Measurements from ENCODE around the gene NRL.

The NRL gene

DNA sequence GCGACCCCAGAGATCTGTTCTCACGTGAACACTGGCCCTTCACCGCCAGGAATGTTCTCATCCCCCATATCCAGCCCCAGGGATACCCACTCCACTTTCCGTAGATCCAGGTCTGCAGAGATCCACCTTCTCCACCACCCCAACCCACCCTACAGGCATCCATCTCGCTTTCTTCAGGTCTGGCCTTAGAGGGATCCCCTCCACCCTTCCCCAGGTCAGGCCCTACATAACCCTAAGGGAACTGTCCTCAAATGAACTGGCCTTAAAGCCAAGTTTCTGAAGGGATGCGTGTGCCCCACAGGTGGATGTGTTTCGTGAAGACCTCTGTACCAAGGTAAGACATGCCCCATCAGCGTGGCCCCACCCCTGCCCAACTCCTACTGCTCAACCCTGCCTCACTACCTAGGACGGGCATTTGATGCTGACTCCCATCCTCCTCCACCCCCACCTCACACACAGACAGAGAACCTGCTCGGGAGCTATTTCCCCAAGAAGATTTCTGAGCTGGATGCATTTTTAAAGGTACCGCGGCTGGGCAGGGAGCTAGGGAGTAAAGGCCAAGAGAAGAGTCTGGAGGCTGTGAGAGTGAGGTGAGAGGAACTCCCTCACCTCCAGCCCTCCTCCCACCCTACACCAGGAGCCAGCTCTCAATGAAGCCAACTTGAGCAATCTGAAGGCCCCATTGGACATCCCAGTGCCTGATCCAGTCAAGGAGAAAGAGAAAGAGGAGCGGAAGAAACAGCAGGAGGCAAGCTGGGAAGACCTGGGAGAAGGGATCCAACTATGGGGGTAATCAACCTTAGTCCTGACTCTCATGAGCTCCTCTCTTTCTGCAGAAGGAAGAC, 22.2 kb upstream of the NRL start:
- no peaks in the 10 kb centered on the region for H3F3A ChIP-seq (ENCODE audit: low read depth)
- H3K9me2 ChIP-seq (replicated peaks; ENCODE audit: low read depth, low read length), result no peaks in the 10 kb centered on the region
- no peaks in the 10 kb centered on the region for H3K27me3 ChIP-seq (ENCODE audit: insufficient read depth, low read length, poor library complexity, severe bottlenecking)
- no peaks in the 10 kb centered on the region for H3K9me3 ChIP-seq (ENCODE audit: insufficient read depth, low read depth, low read length)
- H2AFZ ChIP-seq (ENCODE audit: low read length), result no peak overlapping the region
- TF ChIP-seq EZH2phosphoT487 (IDR thresholded peaks at IDR 0.05; ENCODE audit: borderline replicate concordance), result no peak
- H3K79me2 ChIP-seq (ENCODE audit: insufficient read depth, low read length), result peaks cover 52% of the 10 kb centered on the region
- H3K9ac ChIP-seq (ENCODE audit: low read depth, low read length, poor library complexity, severe bottlenecking), result peak overlapping the region; percentile 96
- H4K20me1 ChIP-seq (ENCODE audit: insufficient read depth, low read length, poor library complexity, severe bottlenecking), result peaks cover 28% of the 10 kb centered on the region
- H3K4me1 ChIP-seq (ENCODE audit: insufficient read depth, low read length, poor library complexity, severe bottlenecking), result peaks cover 48% of the 10 kb centered on the region
- H3K4me2 ChIP-seq (ENCODE audit: low read depth, low read length, poor library complexity, severe bottlenecking), result peak overlapping the region; percentile 99
- H3K4me3 ChIP-seq (ENCODE audit: low read length, poor library complexity, severe bottlenecking), result peak overlapping the region; percentile 99
- peaks cover 19% of the 10 kb centered on the region for H3K36me3 ChIP-seq (ENCODE audit: insufficient read depth, low read length)

- TF ChIP-seq, protein P1, sequence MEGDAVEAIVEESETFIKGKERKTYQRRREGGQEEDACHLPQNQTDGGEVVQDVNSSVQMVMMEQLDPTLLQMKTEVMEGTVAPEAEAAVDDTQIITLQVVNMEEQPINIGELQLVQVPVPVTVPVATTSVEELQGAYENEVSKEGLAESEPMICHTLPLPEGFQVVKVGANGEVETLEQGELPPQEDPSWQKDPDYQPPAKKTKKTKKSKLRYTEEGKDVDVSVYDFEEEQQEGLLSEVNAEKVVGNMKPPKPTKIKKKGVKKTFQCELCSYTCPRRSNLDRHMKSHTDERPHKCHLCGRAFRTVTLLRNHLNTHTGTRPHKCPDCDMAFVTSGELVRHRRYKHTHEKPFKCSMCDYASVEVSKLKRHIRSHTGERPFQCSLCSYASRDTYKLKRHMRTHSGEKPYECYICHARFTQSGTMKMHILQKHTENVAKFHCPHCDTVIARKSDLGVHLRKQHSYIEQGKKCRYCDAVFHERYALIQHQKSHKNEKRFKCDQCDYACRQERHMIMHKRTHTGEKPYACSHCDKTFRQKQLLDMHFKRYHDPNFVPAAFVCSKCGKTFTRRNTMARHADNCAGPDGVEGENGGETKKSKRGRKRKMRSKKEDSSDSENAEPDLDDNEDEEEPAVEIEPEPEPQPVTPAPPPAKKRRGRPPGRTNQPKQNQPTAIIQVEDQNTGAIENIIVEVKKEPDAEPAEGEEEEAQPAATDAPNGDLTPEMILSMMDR (conservative IDR thresholded peaks at IDR 0.05; ENCODE audit: low read length), result no peak
- no peak for TF ChIP-seq EZH2phosphoT487 (IDR thresholded peaks at IDR 0.05; ENCODE audit: borderline replicate concordance)
- Histone ChIP-seq H3K4me2 (ENCODE audit: low read depth, low read length, poor library complexity, severe bottlenecking) (peak within 1 kb of the TSS; percentile 99), H3K36me3 (ENCODE audit: insufficient read depth, low read length) (peaks cover 19% of the 10 kb centered on the region), H4K20me1 (ENCODE audit: insufficient read depth, low read length, poor library complexity, severe bottlenecking) (peaks cover 28% of the 10 kb centered on the region), H3K79me2 (ENCODE audit: insufficient read depth, low read length) (peaks cover 51% of the 10 kb centered on the region), H3K27me3 (ENCODE audit: insufficient read depth, low read length, poor library complexity, severe bottlenecking) (no peaks in the 10 kb centered on the region), H3K9ac (ENCODE audit: low read depth, low read length, poor library complexity, severe bottlenecking) (peak within 1 kb of the TSS; percentile 96), H3K4me3 (ENCODE audit: low read length, poor library complexity, severe bottlenecking) (peak within 1 kb of the TSS; percentile 99), H3K4me1 (ENCODE audit: insufficient read depth, low read length, poor library complexity, severe bottlenecking) (peaks cover 48% of the 10 kb centered on the region), H3F3A (ENCODE audit: low read depth) (no peaks in the 10 kb centered on the region), H2AFZ (ENCODE audit: low read length) (peak within 1 kb of the TSS; percentile 92), H3K9me2 (replicated peaks; ENCODE audit: low read depth, low read length) (no peaks in the 10 kb centered on the region), H3K9me3 (ENCODE audit: insufficient read depth, low read depth, low read length) (no peaks in the 10 kb centered on the region)
These were observed 21.3 kb upstream of the NRL start, which contains the start of gene PSME1 for GRCh38 chr14:24135834-24136683. TSS of gene PSME1 (plus strand) at chr14:24136194. CDS start at chr14:24136263, 69 bp downstream.

GRCh38 chr14:24135584-24135833, 20.8 kb upstream of the NRL start:
- H3K4me1 ChIP-seq (ENCODE audit: insufficient read depth, low read length, poor library complexity, severe bottlenecking), result peaks cover 53% of the 10 kb centered on the region
- peak overlapping the region; percentile 99 for H3K4me3 ChIP-seq (ENCODE audit: low read length, poor library complexity, severe bottlenecking)
- TF ChIP-seq, protein P1 (conservative IDR thresholded peaks at IDR 0.05; ENCODE audit: low read length), result no peak
- no peak for TF ChIP-seq EZH2phosphoT487 (IDR thresholded peaks at IDR 0.05; ENCODE audit: borderline replicate concordance)
- no peaks in the 10 kb centered on the region for H3K9me2 ChIP-seq (replicated peaks; ENCODE audit: low read depth, low read length)
- H3K27me3 ChIP-seq (ENCODE audit: insufficient read depth, low read length, poor library complexity, severe bottlenecking), result no peaks in the 10 kb centered on the region
- H3K4me2 ChIP-seq (ENCODE audit: low read depth, low read length, poor library complexity, severe bottlenecking), result peak overlapping the region; percentile 91
- peaks cover 19% of the 10 kb centered on the region for H3K36me3 ChIP-seq (ENCODE audit: insufficient read depth, low read length)
- peak overlapping the region; percentile 96 for H3K9ac ChIP-seq (ENCODE audit: low read depth, low read length, poor library complexity, severe bottlenecking)
- no peaks in the 10 kb centered on the region for H3K9me3 ChIP-seq (ENCODE audit: insufficient read depth, low read depth, low read length)
- peaks cover 28% of the 10 kb centered on the region for H4K20me1 ChIP-seq (ENCODE audit: insufficient read depth, low read length, poor library complexity, severe bottlenecking)
- H3F3A ChIP-seq (ENCODE audit: low read depth), result no peaks in the 10 kb centered on the region
- peak overlapping the region; percentile 92 for H2AFZ ChIP-seq (ENCODE audit: low read length)
- peaks cover 45% of the 10 kb centered on the region for H3K79me2 ChIP-seq (ENCODE audit: insufficient read depth, low read length)
